H9 (cell line): ENCODE measurements around the gene CYCS. TPM values are rescaled to one million over a fixed set of nuclear protein-coding genes. Genes with fewer than 3 reads are reported as not detected.

ENCODE experiments used
- DNase-seq: peaks from one replicate; pipeline ENCODE4 v3.0.0-alpha.2; 2017
- H2AFZ ChIP-seq: one replicate; pipeline ENCODE4 v1.6.1; 2013; ENCODE audit warnings: mild to moderate bottlenecking, low read length, control low read depth, moderate library complexity
- H2AK5ac ChIP-seq: 2 replicates; pipeline ENCODE4 v1.6.1; 2013; ENCODE audit warnings: low read length, control low read depth, mixed read lengths; ENCODE audit not compliant: insufficient read length
- H2BK120ac ChIP-seq: one replicate; pipeline ENCODE4 v1.6.1; 2013; ENCODE audit warnings: low read depth, mild to moderate bottlenecking, low read length, control low read depth, inconsistent platforms; ENCODE audit not compliant: poor library complexity, severe bottlenecking
- H2BK12ac ChIP-seq: 2 replicates; pipeline ENCODE4 v1.6.1; 2013; ENCODE audit warnings: low read length, control low read depth, mixed read lengths, low read depth; ENCODE audit not compliant: insufficient read length
- H2BK15ac ChIP-seq: 2 replicates; pipeline ENCODE4 v1.6.1; 2013; ENCODE audit warnings: low read depth, low read length, control low read depth
- H2BK20ac ChIP-seq: one replicate; pipeline ENCODE4 v1.6.1; 2013; ENCODE audit warnings: low read depth, mild to moderate bottlenecking, low read length, control low read depth, inconsistent platforms; ENCODE audit not compliant: poor library complexity, severe bottlenecking
- H2BK5ac ChIP-seq: 2 replicates; pipeline ENCODE4 v1.6.1; 2013; ENCODE audit warnings: low read length, control low read depth, mixed read lengths; ENCODE audit not compliant: insufficient read length
- H3K14ac ChIP-seq: 2 replicates; pipeline ENCODE4 v1.6.1; 2013; ENCODE audit warnings: low read length, control low read depth; ENCODE audit not compliant: insufficient read depth
- H3K18ac ChIP-seq: 2 replicates; pipeline ENCODE4 v1.6.1; 2013; ENCODE audit warnings: low read depth, mild to moderate bottlenecking, mixed read lengths, low read length, control low read depth; ENCODE audit not compliant: insufficient read length
- H3K23ac ChIP-seq: 2 replicates; pipeline ENCODE4 v1.6.1; 2013; ENCODE audit warnings: low read length, control low read depth, mixed read lengths, low read depth; ENCODE audit not compliant: insufficient read length
- H3K23me2 ChIP-seq: 2 replicates; pipeline ENCODE4 v1.6.1; 2013; ENCODE audit warnings: low read depth, mild to moderate bottlenecking, mixed read lengths, low read length, control low read depth; ENCODE audit not compliant: insufficient read length, poor library complexity, severe bottlenecking
- H3K27ac ChIP-seq: 2 replicates; pipeline ENCODE4 v1.5.1; 2013; ENCODE audit warnings: low read length, control low read depth, mixed read lengths, low read depth; ENCODE audit not compliant: insufficient read length
- H3K27me3 ChIP-seq: 2 replicates; pipeline ENCODE4 v1.6.1; 2013; ENCODE audit warnings: low read length, control low read depth, inconsistent platforms; ENCODE audit not compliant: insufficient read depth
- H3K4ac ChIP-seq: 2 replicates; pipeline ENCODE4 v1.6.1; 2013; ENCODE audit warnings: low read depth, mild to moderate bottlenecking, control low read depth, inconsistent platforms, low read length, moderate library complexity
- H3K4me1 ChIP-seq: 2 replicates; pipeline ENCODE4 v1.6.1; 2013; ENCODE audit warnings: low read length, control low read depth, inconsistent platforms; ENCODE audit not compliant: insufficient read depth
- H3K4me2 ChIP-seq: 2 replicates; pipeline ENCODE4 v1.6.1; 2013; ENCODE audit warnings: low read length, control low read depth, mixed read lengths; ENCODE audit not compliant: insufficient read length, insufficient read depth
- H3K56ac ChIP-seq: 2 replicates; pipeline ENCODE4 v1.6.1; 2013; ENCODE audit warnings: low read depth, mild to moderate bottlenecking, mixed read lengths, low read length, control low read depth; ENCODE audit not compliant: insufficient read length
- H3K79me1 ChIP-seq: 2 replicates; pipeline ENCODE4 v1.6.1; 2013; ENCODE audit warnings: low read depth, mild to moderate bottlenecking, moderate library complexity, low read length, control low read depth, inconsistent platforms; ENCODE audit not compliant: insufficient read depth, poor library complexity, severe bottlenecking
- H3K79me2 ChIP-seq: 2 replicates; pipeline ENCODE4 v1.6.1; 2013; ENCODE audit warnings: low read length, control low read depth, inconsistent platforms; ENCODE audit not compliant: insufficient read depth
- H3K9ac ChIP-seq: 2 replicates; pipeline ENCODE4 v1.6.1; 2013; ENCODE audit warnings: low read length, control low read depth, mixed read lengths; ENCODE audit not compliant: insufficient read length; ENCODE audit errors: extremely low read depth
- H3K9me3 ChIP-seq: one replicate; pipeline ENCODE4 v1.6.1; 2013; ENCODE audit warnings: low read depth, low read length, inconsistent platforms; ENCODE audit not compliant: control insufficient read depth
- H3T11ph ChIP-seq: one replicate; pipeline ENCODE4 v1.6.1; 2013; ENCODE audit warnings: mild to moderate bottlenecking, low read length, control low read depth, inconsistent platforms
- H4K20me1 ChIP-seq: one replicate; pipeline ENCODE4 v1.6.1; 2013; ENCODE audit not compliant: control insufficient read depth, insufficient read length, insufficient read depth
- H4K5ac ChIP-seq: 2 replicates; pipeline ENCODE4 v1.6.1; 2013; ENCODE audit warnings: low read depth, mild to moderate bottlenecking, mixed read lengths, low read length, control low read depth; ENCODE audit not compliant: insufficient read length
- H4K8ac ChIP-seq: replicated peaks from 2 replicates; pipeline ENCODE4 v1.6.1; 2013; ENCODE audit warnings: low read length, control low read depth, mixed read lengths, low read depth; ENCODE audit not compliant: insufficient read length
- H4K91ac ChIP-seq: 2 replicates; pipeline ENCODE4 v1.6.1; 2013; ENCODE audit warnings: low read depth, mild to moderate bottlenecking, moderate library complexity, mixed read lengths, low read length, control low read depth; ENCODE audit not compliant: insufficient read length
- H3K27ac Mint-ChIP-seq, 3 experiments: 2 replicates in 2 of 3; 3 replicates in 1 of 3; pipeline ENCODE4 v1.8.0; 2020 to 2021; ENCODE audit warnings: mixed read lengths in 3 of 3, mild to moderate bottlenecking in 1 of 3, moderate library complexity in 1 of 3
- H3K27me3 Mint-ChIP-seq: 2 replicates; pipeline ENCODE4 v1.8.0; 2021; ENCODE audit warnings: low read depth, mild to moderate bottlenecking, moderate library complexity, mixed read lengths
- H3K36me3 Mint-ChIP-seq, 3 experiments: 2 replicates in 2 of 3; 3 replicates in 1 of 3; pipeline ENCODE4 v1.8.0; 2020 to 2021; ENCODE audit warnings: low read depth in 3 of 3, mixed read lengths in 3 of 3; ENCODE audit not compliant: insufficient read depth in 1 of 3
- H3K4me1 Mint-ChIP-seq, 2 experiments: 2 replicates each; pipeline ENCODE4 v1.8.0; 2020; ENCODE audit warnings: mixed read lengths in 2 of 2
- H3K4me3 Mint-ChIP-seq, 2 experiments: 2 replicates in 1 of 2; 3 replicates in 1 of 2; pipeline ENCODE4 v1.8.0; 2020 to 2021; ENCODE audit warnings: mild to moderate bottlenecking in 2 of 2, mixed read lengths in 2 of 2, moderate library complexity in 1 of 2
- H3K9me3 Mint-ChIP-seq, 2 experiments: 2 replicates in 1 of 2; 3 replicates in 1 of 2; pipeline ENCODE4 v1.8.0; 2020; ENCODE audit warnings: mild to moderate bottlenecking in 2 of 2, mixed read lengths in 2 of 2, moderate library complexity in 1 of 2
- CTCF ChIP-seq: fragments of 200-600 bp; sonication (generic); conservative IDR thresholded peaks from 3 replicates; pipeline ENCODE4 v1.8.0; 2021; ENCODE audit warnings: antibody characterized with exemption, mild to moderate bottlenecking
- WGBS: extraction: QIAGEN DNeasy Blood & Tissue Kit; methylation state at CpG from one replicate; pipeline ENCODE4 v1.1.7; 2013; ENCODE audit warnings: missing lambda C conversion rate, low lambda C conversion rate, mixed read lengths; ENCODE audit not compliant: insufficient read length; ENCODE audit errors: extremely low coverage; 5-methylcytosine and 5-hydroxymethylcytosine counted together
- long read RNA-seq: library from polyadenylated mRNA; unstranded; transcript quantifications from one replicate; pipeline ENCODE4 v2.0.0, GENCODE V29; 2020
- total RNA-seq: library from RNA; stranded (reverse); gene quantifications from 2 replicates; pipeline ENCODE4 v1.2.1, GENCODE V29; 2021

Gene CYCS
- 205 and 209 TPM in 2 replicates for total RNA-seq
- long read RNA-seq, full-length matches to known transcripts, result 631 of 638 reads
- long read RNA-seq, partial matches to known transcripts, result 5 of 638 reads
- long read RNA-seq, other reads (novel, unspliced or antisense), result 2 of 638 reads

- no peaks in the 10 kb centered on the region for H3K79me1 ChIP-seq
- DNase-seq, result peak; percentile 100
- no peaks in the 10 kb centered on the region for H3K9me3 ChIP-seq
- H3K79me2 ChIP-seq, result peaks cover 10% of the 10 kb centered on the region
- H2BK15ac ChIP-seq, result no peak within 1 kb of the TSS
- peak within 1 kb of the TSS; percentile 42 for H3K27ac ChIP-seq
- H2BK120ac ChIP-seq, result no peak within 1 kb of the TSS
- H3K4me1 Mint-ChIP-seq, result peaks cover 8 to 9% of the 10 kb centered on the region in 2 experiments; a peak in 3 of 4 replicates
- no peaks in the 10 kb centered on the region; a peak in 2 of 5 replicates for H3K9me3 Mint-ChIP-seq
- H3K4me2 ChIP-seq, result peak within 1 kb of the TSS; percentile 78
- no peak within 1 kb of the TSS for H4K5ac ChIP-seq
- H4K20me1 ChIP-seq, result no peaks in the 10 kb centered on the region
- peak within 1 kb of the TSS; percentile 4 for H2BK5ac ChIP-seq
- peak within 1 kb of the TSS; percentile 98 to 100 (median 100) for H3K27ac Mint-ChIP-seq
- H3K23me2 ChIP-seq, result no peaks in the 10 kb centered on the region
- peak within 1 kb of the TSS; percentile 96 for H3K9ac ChIP-seq
- H2BK20ac ChIP-seq, result no peak within 1 kb of the TSS
- peaks cover 9% of the 10 kb centered on the region for H3K27me3 Mint-ChIP-seq
- no CpG with 5 or more reads among the region's 67 CpGs for WGBS
- peak within 1 kb of the TSS; percentile 74 for H3K14ac ChIP-seq
- H3K18ac ChIP-seq, result peak within 1 kb of the TSS; percentile 65
- H2AK5ac ChIP-seq, result no peak within 1 kb of the TSS
- H3T11ph ChIP-seq, result no peak within 1 kb of the TSS
- H3K56ac ChIP-seq, result no peak within 1 kb of the TSS
- TF ChIP-seq CTCF, result no peak
- H3K4me3 Mint-ChIP-seq, result peak within 1 kb of the TSS; percentile 100
- no peaks in the 10 kb centered on the region for H3K27me3 ChIP-seq
- H3K4ac ChIP-seq, result no peak within 1 kb of the TSS
- no peak within 1 kb of the TSS for H4K91ac ChIP-seq
- no peak within 1 kb of the TSS for H2BK12ac ChIP-seq
- peaks cover 37 to 44% (median 43%) of the 10 kb centered on the region in 3 experiments for H3K36me3 Mint-ChIP-seq
- no peak within 1 kb of the TSS for H3K23ac ChIP-seq
- H2AFZ ChIP-seq, result no peak within 1 kb of the TSS
- H3K4me1 ChIP-seq, result no peaks in the 10 kb centered on the region
- no peak within 1 kb of the TSS for H4K8ac ChIP-seq
These were observed at the start of gene CYCS for GRCh38 chr7:25125137-25125946. Gene CYCS (minus strand): TSS chr7:25125260. CDS start chr7:25124119, 1,141 bp downstream.
